Motor neuron (in vitro differentiated cells): ENCODE data around the gene FGF7. TPM values are rescaled to one million over a fixed set of nuclear protein-coding genes. Genes with fewer than 3 reads are reported as not detected.
A peak's percentile ranks its signal among the peaks of the same experiment; 100 is the strongest.
"Not testable (repeated sequence)": the region's sequence is repeated elsewhere in the genome, so short reads cannot be mapped to it uniquely, and the experiment has no call there.

Experiments
- ATAC-seq, 8 experiments: fragments of 200-7000 bp; cut with Tn5 transposase; replicated peaks in 6 of 8; 2 replicates each; pipeline ENCODE4 v1.8.0; 2021; ENCODE audit warnings: mild to moderate bottlenecking in 8 of 8, moderate library complexity in 8 of 8
- H3K27ac ChIP-seq, 2 donors: fragments of 250-450 bp; sonication (Bioruptor Pico); 2 replicates each; pipeline ENCODE4 v1.9.0; 2021; ENCODE audit warnings: antibody characterized with exemption in 2 of 2, mild to moderate bottlenecking in 2 of 2, moderate library complexity in 1 of 2
- H3K4me1 ChIP-seq, 2 donors: fragments of 250-450 bp; sonication (Bioruptor Pico); replicated peaks in 1 of 2; 2 replicates each; pipeline ENCODE4 v1.6.1; 2021; ENCODE audit warnings: antibody characterized with exemption in 2 of 2, mild to moderate bottlenecking in 2 of 2, moderate library complexity in 1 of 2
- H3K4me3 ChIP-seq, 5 donors: fragments of 250-450 bp; sonication (Bioruptor Pico); 2 replicates each; pipeline ENCODE4 v1.9.0; 2021; ENCODE audit warnings: antibody characterized with exemption in 5 of 5, mild to moderate bottlenecking in 5 of 5, moderate library complexity in 4 of 5
- WGBS, 10 experiments: fragments of 450-650 bp; shearing (Covaris generic); methylation state at CpG; one replicate each; pipeline ENCODE4 v1.0.0; 2022; 5-methylcytosine and 5-hydroxymethylcytosine counted together
- in situ Hi-C, 9 experiments: fragments of 400-800 bp; cut with MboI; loops; one replicate each; pipeline ENCODE4 v1.15.0; 2021; ENCODE audit warnings: low sequenced_read_pairs in 9 of 9, low pct_unique_long_range_greater_than_20kb in 2 of 9; ENCODE audit not compliant: unreplicated experiment in 9 of 9
- total RNA-seq, 8 experiments: library from RNA; unstranded; fragments of 300-600 nt; gene quantifications; 2 replicates each; pipeline versions ENCODE4 v1.2.3 to v1.2.4, GENCODE V29; 2022

Gene FGF7
- total RNA-seq, 8 experiments from 2014 or later: 0.05 to 33.6 (median 0.94) TPM

- in situ Hi-C loops, ATAC-seq, H3K4me1 ChIP-seq, H3K27ac ChIP-seq, H3K4me3 ChIP-seq: not testable (repeated sequence)
Observed at GRCh38 chr15:49478982-49479381, 55.9 kb downstream of the FGF7 start.

- in situ Hi-C loops, H3K4me3 ChIP-seq, H3K27ac ChIP-seq, ATAC-seq, H3K4me1 ChIP-seq: not testable (repeated sequence)
- WGBS, 10 experiments: 20 to 100% (median 79%) methylated on average over 1 of the region's 1 CpG; no CpG with 5 or more reads in 6 of the 10 experiments
Observed at GRCh38 chr15:49485401-49485800, 62.4 kb downstream of the FGF7 start.

GRCh38 chr15:49490966-49491365 lies 67.9 kb downstream of the FGF7 start:
- no peak for ATAC-seq
- Histone ChIP-seq H3K4me3 (no peak overlapping the region), H3K4me1 (no peaks in the 10 kb centered on the region), H3K27ac (no peak overlapping the region)
- in situ Hi-C loops: no loop called here
- 45 to 100% (median 80%) methylated on average over 1 of the region's 1 CpG for WGBS, 10 experiments

GRCh38 chr15:49492151-49492550 lies 69.1 kb downstream of the FGF7 start:
- 77 to 100% (median 91%) methylated on average over 1 to 2 of the region's 2 CpGs; no CpG with 5 or more reads in 1 of the 10 experiments for WGBS, 10 experiments
- Histone ChIP-seq H3K4me1 (no peaks in the 10 kb centered on the region), H3K4me3 (no peak overlapping the region), H3K27ac (no peak overlapping the region)
- in situ Hi-C loops: no loop called here
- no peak for ATAC-seq

- no peak for ATAC-seq
- in situ Hi-C loops: no loop called here
- H3K4me1 ChIP-seq: no peaks in the 10 kb centered on the region
- H3K4me3 ChIP-seq: no peak overlapping the region
- H3K27ac ChIP-seq: no peak overlapping the region
- WGBS, 10 experiments: 38 to 88% (median 57%) methylated on average over 1 of the region's 1 CpG
Observed at GRCh38 chr15:49492830-49493229, 69.8 kb downstream of the FGF7 start.

GRCh38 chr15:49494842-49495241 lies 71.8 kb downstream of the FGF7 start:
- peak in 3 of 8 experiments; percentile 35 to 55 (median 51) for ATAC-seq
- in situ Hi-C loops: no loop called here
- 0 to 100% (median 57%) methylated on average over 1 of the region's 1 CpG; no CpG with 5 or more reads in 3 of the 10 experiments for WGBS, 10 experiments

GRCh38 chr15:49495993-49496753 lies 73.1 kb downstream of the FGF7 start:
- H3K27ac ChIP-seq: no peak overlapping the region
- in situ Hi-C loops: no loop called here
- WGBS, 10 experiments: 62 to 100% (median 90%) methylated on average over 2 to 3 of the region's 3 CpGs
- peak in 3 of 8 experiments; percentile 24 to 47 (median 34) for ATAC-seq
- no peak overlapping the region for H3K4me3 ChIP-seq
- H3K4me1 ChIP-seq: no peaks in the 10 kb centered on the region

More at GRCh38 chr15:49494842-49495241, 71.8 kb downstream of the FGF7 start:
- H3K4me3 ChIP-seq: no peak overlapping the region
- H3K27ac ChIP-seq: no peak overlapping the region
- no peaks in the 10 kb centered on the region for H3K4me1 ChIP-seq

GRCh38 chr15:49501586-49501985 lies 78.5 kb downstream of the FGF7 start:
- no peak for ATAC-seq
- Histone ChIP-seq H3K4me3 (no peak overlapping the region), H3K27ac (no peak overlapping the region), H3K4me1 (no peaks in the 10 kb centered on the region)
- in situ Hi-C loops: no loop called here
- WGBS, 10 experiments: 40 to 100% (median 94%) methylated on average over 1 of the region's 1 CpG; no CpG with 5 or more reads in 2 of the 10 experiments

- no peaks in the 10 kb centered on the region for H3K4me1 ChIP-seq
- 13 to 73% (median 38%) methylated on average over 1 of the region's 1 CpG; no CpG with 5 or more reads in 2 of the 10 experiments for WGBS, 10 experiments
- in situ Hi-C loops: no loop called here
- H3K27ac ChIP-seq: no peak overlapping the region
- no peak for ATAC-seq
- H3K4me3 ChIP-seq: no peak overlapping the region
Observed at GRCh38 chr15:49506341-49506740, 83.3 kb downstream of the FGF7 start.

- in situ Hi-C loops: no loop called here
- no peak overlapping the region for H3K27ac ChIP-seq
- H3K4me3 ChIP-seq: no peak overlapping the region
- 32 to 85% (median 66%) methylated on average over 2 to 3 of the region's 3 CpGs for WGBS, 10 experiments
- no peaks in the 10 kb centered on the region for H3K4me1 ChIP-seq
- ATAC-seq: no peak
Observed at GRCh38 chr15:49507261-49507660, 84.2 kb downstream of the FGF7 start.

GRCh38 chr15:49512739-49513138 lies 89.7 kb downstream of the FGF7 start:
- WGBS, 10 experiments: 67 to 100% (median 90%) methylated on average over 1 to 4 of the region's 4 CpGs; no CpG with 5 or more reads in 2 of the 10 experiments
- in situ Hi-C loops, H3K27ac ChIP-seq, H3K4me3 ChIP-seq, H3K4me1 ChIP-seq, ATAC-seq: not testable (repeated sequence)

- ATAC-seq: peak in 1 of 8 experiments; percentile 52
- Histone ChIP-seq H3K27ac (no peak overlapping the region), H3K4me1 (no peaks in the 10 kb centered on the region), H3K4me3 (no peak overlapping the region)
- in situ Hi-C loops: no loop called here
- 40 to 100% (median 71%) methylated on average over 1 to 2 of the region's 3 CpGs; no CpG with 5 or more reads in 3 of the 10 experiments for WGBS, 10 experiments
Observed at GRCh38 chr15:49521802-49522201, 98.8 kb downstream of the FGF7 start.

- no peak for ATAC-seq
- in situ Hi-C loops: no loop called here
- WGBS, 10 experiments: 64 to 97% (median 81%) methylated on average over 2 to 4 of the region's 4 CpGs
Observed at GRCh38 chr15:49528289-49528688, 105.2 kb downstream of the FGF7 start.

GRCh38 chr15:49530092-49530491 lies 107.0 kb downstream of the FGF7 start:
- in situ Hi-C loops: no loop called here
- Histone ChIP-seq H3K4me3 (no peak overlapping the region), H3K27ac (no peak overlapping the region), H3K4me1 (no peaks in the 10 kb centered on the region)
- no peak for ATAC-seq
- WGBS, 10 experiments: 50 to 100% (median 75%) methylated on average over 1 of the region's 1 CpG; no CpG with 5 or more reads in 1 of the 10 experiments

More at GRCh38 chr15:49528289-49528688, 105.2 kb downstream of the FGF7 start:
- H3K4me3 ChIP-seq: no peak overlapping the region
- H3K4me1 ChIP-seq: no peaks in the 10 kb centered on the region
- H3K27ac ChIP-seq: no peak overlapping the region
